ENCODE measurements around the gene CSNK2B. TPM values are rescaled to one million over a fixed set of nuclear protein-coding genes. Genes with fewer than 3 reads are reported as not detected.

The CSNK2B gene
- polyA plus RNA-seq, 2 of the 4 experiments (the other 2 are of a cell fraction), result 41.8 to 141 TPM

- FAIRE-seq, result no peak
- CTCF ChIA-PET, result interaction anchor here (0.5 to 0.6 kb wide), 2 partner anchors 19 to 350 kb away, joined by 3 to 5 read pairs; no protein-coding TSS in a partner anchor
- no peak for TF ChIP-seq KDM5A (IDR thresholded peaks at IDR 0.05)
- no peak for TF ChIP-seq CTCF (IDR thresholded peaks at IDR 0.05)
- no peak for TF ChIP-seq USF2 (IDR thresholded peaks at IDR 0.05)
- TF ChIP-seq HDAC2 (IDR thresholded peaks at IDR 0.05), result no peak
- peak; percentile 74; the same call in 1 of the 2 replicates for TF ChIP-seq PHF8 (IDR thresholded peaks at IDR 0.05; ENCODE audit: borderline replicate concordance, low read depth)
- no peak for TF ChIP-seq HOXB13 (CRISPR knock-in tag; IDR thresholded peaks at IDR 0.05; ENCODE audit: low read depth)
- peak; percentile 57; the same call in 1 of the 3 replicates for TF ChIP-seq BCL3 (IDR thresholded peaks at IDR 0.05)
- TF ChIP-seq POLR2AphosphoS2 (conservative IDR thresholded peaks at IDR 0.05; ENCODE audit: low read length), result no peak
- no peak for TF ChIP-seq JUNB (IDR thresholded peaks at IDR 0.05)
- TF ChIP-seq TP53 (CRISPR knock-in tag; IDR thresholded peaks at IDR 0.05), result no peak
- peak; percentile 94 for TF ChIP-seq E2F6 (IDR thresholded peaks at IDR 0.05; ENCODE audit: borderline replicate concordance, low read depth)
- no peak for TF ChIP-seq EHMT2 (IDR thresholded peaks at IDR 0.05; ENCODE audit: low read depth)
- TF ChIP-seq SREBF2 (IDR thresholded peaks at IDR 0.05), result no peak
- no peak for TF ChIP-seq CBX2 (IDR thresholded peaks at IDR 0.05; ENCODE audit: borderline replicate concordance, low read depth)
- no peak for TF ChIP-seq NPAS2 (CRISPR knock-in tag; IDR thresholded peaks at IDR 0.05; ENCODE audit: borderline replicate concordance)
- TF ChIP-seq HOXA7 (CRISPR knock-in tag; IDR thresholded peaks at IDR 0.05), result no peak
- TF ChIP-seq CHD4 (IDR thresholded peaks at IDR 0.05; ENCODE audit: borderline replicate concordance), result no peak
- no peak for TF ChIP-seq BHLHE40 (IDR thresholded peaks at IDR 0.05; ENCODE audit: low read depth, low read length)
- peak; percentile 81 for TF ChIP-seq MAX (IDR thresholded peaks at IDR 0.05)
- no peak for TF ChIP-seq HES2 (IDR thresholded peaks at IDR 0.05)
- TF ChIP-seq JUN (IDR thresholded peaks at IDR 0.05), result no peak; a peak in 1 of 5 replicates
- TF ChIP-seq FOSB (CRISPR knock-in tag; IDR thresholded peaks at IDR 0.05), result no peak
- TF ChIP-seq ELK1 (IDR thresholded peaks at IDR 0.05; ENCODE audit: low read depth, low read length), result no peak
- no peak for TF ChIP-seq ESRRA (IDR thresholded peaks at IDR 0.05; ENCODE audit: borderline replicate concordance, low read length)
- TF ChIP-seq EHF (CRISPR knock-in tag; IDR thresholded peaks at IDR 0.05), result no peak
- TF ChIP-seq REST (IDR thresholded peaks at IDR 0.05), result peak; percentile 43
- peak; percentile 34 for TF ChIP-seq MAFK (IDR thresholded peaks at IDR 0.05; ENCODE audit: partially characterized antibody)
- no peak for TF ChIP-seq EP300 (IDR thresholded peaks at IDR 0.05)
- TF ChIP-seq RARB (CRISPR knock-in tag; IDR thresholded peaks at IDR 0.05), result no peak
- TF ChIP-seq POLR2A (IDR thresholded peaks at IDR 0.05; ENCODE audit: low read length), result peak; percentile 47
- TF ChIP-seq ZNF302 (CRISPR knock-in tag; IDR thresholded peaks at IDR 0.05), result no peak
Measured at GRCh38 chr6:31619805-31620585, 45.9 kb upstream of the CSNK2B start.

More at GRCh38 chr6:31619805-31620585, 45.9 kb upstream of the CSNK2B start:
- peak; percentile 92 to 93 for ATAC-seq
- WGBS (ENCODE audit: missing lambda C conversion rate), result 2% methylated on average over 50 of the region's 50 CpGs
- Histone ChIP-seq H3K4me3 (peak overlapping the region; percentile 48), H3K9me3 (no peaks in the 10 kb centered on the region), H3K4me1 (peaks cover 15% of the 10 kb centered on the region), H3K4me2 (peak overlapping the region; percentile 96), H3K27ac (peak overlapping the region; percentile 92)
- POLR2A ChIA-PET, result interaction anchor here (0.7 to 1.7 kb wide), 5 partner anchors 13 to 79 kb away, joined by 3 to 8 read pairs (median 5); partner anchors contain the start of genes C6orf47, DDX39B and NFKBIL1
- peak; percentile 92 to 99 for DNase-seq (ENCODE audit: low read depth in 1 of 2, low spot score in 1 of 2)
